Central memory CD8-positive, alpha-beta T cell (primary cell): ENCODE measurements around the gene BICDL2.

ENCODE experiments used
- ATAC-seq: fragments of 150-1000 bp; cut with Tn5 transposase; replicated peaks from 2 replicates; pipeline ENCODE4 v1.10.0; 2022; ENCODE audit warnings: mild to moderate bottlenecking, moderate FRiP score, moderate number of reproducible peaks; ENCODE audit not compliant: poor library complexity, severe bottlenecking; ENCODE audit errors: extremely low read depth
- DNase-seq, 2 donors: peaks; one replicate each; pipeline ENCODE4 v3.0.0; 2021; ENCODE audit warnings: low spot score in 2 of 2
- H3K27ac Mint-ChIP-seq: one replicate; pipeline ENCODE4 v1.8.0; 2022; ENCODE audit warnings: low read depth, mild to moderate bottlenecking, moderate library complexity, mixed read lengths
- H3K27me3 Mint-ChIP-seq: one replicate; pipeline ENCODE4 v1.8.0; 2022; ENCODE audit warnings: mixed read lengths
- H3K36me3 Mint-ChIP-seq: one replicate; pipeline ENCODE4 v1.8.0; 2022; ENCODE audit warnings: mild to moderate bottlenecking, moderate library complexity, mixed read lengths; ENCODE audit not compliant: insufficient read depth
- H3K4me1 Mint-ChIP-seq: one replicate; pipeline ENCODE4 v1.8.0; 2022; ENCODE audit warnings: mixed read lengths
- H3K4me3 Mint-ChIP-seq: one replicate; pipeline ENCODE4 v1.8.0; 2022; ENCODE audit warnings: mild to moderate bottlenecking, moderate library complexity, mixed read lengths
- H3K9me3 Mint-ChIP-seq: one replicate; pipeline ENCODE4 v1.8.0; 2022; ENCODE audit warnings: mixed read lengths

BICDL2 gene

DNA sequence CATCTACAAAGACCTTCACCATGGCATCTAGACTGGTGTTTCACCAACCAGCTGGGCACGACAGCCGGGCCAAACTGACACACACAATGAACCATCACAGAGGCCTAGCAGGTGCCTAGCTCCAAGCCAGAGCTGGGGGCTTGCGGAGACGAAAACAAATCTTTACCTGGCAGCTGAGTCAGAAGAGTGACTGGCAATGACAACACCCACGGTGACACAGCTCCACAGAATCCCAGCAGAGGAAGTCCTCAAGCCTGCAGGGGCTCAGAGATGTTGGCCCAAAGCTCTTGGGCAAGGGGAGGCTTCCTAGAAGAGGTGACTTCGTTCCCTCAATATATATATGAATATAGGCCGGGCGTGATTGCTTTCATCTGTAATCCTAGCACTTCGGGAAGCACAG, 14.8 kb upstream of the BICDL2 start:
- no peak overlapping the region for H3K4me3 Mint-ChIP-seq
- H3K9me3 Mint-ChIP-seq, result no peaks in the 10 kb centered on the region
- H3K36me3 Mint-ChIP-seq, result peaks cover 6% of the 10 kb centered on the region
- no peaks in the 10 kb centered on the region for H3K27me3 Mint-ChIP-seq
- peaks cover 56% of the 10 kb centered on the region for H3K4me1 Mint-ChIP-seq
- ATAC-seq (no peak), DNase-seq (no peak)
- no peak overlapping the region for H3K27ac Mint-ChIP-seq

DNA sequence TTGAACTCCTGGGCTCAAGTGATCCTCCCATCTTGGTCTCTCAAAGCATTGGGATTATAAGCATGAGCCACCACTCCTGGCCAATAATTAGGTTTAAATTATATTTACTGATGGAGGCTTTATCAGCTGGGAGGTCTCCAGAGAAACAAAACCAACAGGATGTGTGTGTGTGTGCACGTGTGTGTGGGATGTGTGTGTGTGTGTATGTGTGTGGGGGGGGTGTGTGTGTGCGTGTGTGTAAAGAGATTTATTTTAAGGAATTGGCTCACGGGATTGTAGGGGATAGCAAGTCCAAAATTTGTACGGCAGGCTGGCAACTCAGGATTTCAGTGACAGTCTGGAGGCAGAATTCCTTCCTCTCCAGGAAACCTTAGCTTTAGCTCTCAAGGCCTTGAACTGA, 14.3 kb upstream of the BICDL2 start:
- H3K36me3 Mint-ChIP-seq, result peaks cover 6% of the 10 kb centered on the region
- peaks cover 56% of the 10 kb centered on the region for H3K4me1 Mint-ChIP-seq
- DNase-seq (no peak), ATAC-seq (no peak)
- H3K27ac Mint-ChIP-seq, result peak overlapping the region; percentile 68
- no peak overlapping the region for H3K4me3 Mint-ChIP-seq
- no peaks in the 10 kb centered on the region for H3K9me3 Mint-ChIP-seq
- H3K27me3 Mint-ChIP-seq, result no peaks in the 10 kb centered on the region

DNA sequence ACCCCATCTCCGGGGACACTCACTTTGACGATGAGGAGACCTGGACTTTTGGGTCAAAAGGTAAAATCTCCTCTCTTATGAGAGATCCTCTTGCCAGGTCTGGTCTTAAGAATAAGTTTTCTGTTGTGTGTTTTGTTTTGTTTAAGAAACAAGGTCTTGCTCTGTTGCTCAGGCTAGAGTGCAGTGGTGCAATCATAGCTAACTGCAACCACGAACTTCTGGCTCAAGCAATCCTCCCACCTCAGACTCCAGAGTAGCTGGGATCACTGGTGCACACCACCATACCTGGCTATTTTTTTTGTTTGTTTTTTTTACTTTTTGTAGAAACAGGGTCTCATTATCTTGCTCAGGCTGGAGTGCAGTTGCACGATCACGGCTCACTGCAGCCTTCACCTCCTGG, 13.7 kb upstream of the BICDL2 start:
- Mint-ChIP-seq H3K4me1 (peaks cover 50% of the 10 kb centered on the region), H3K27ac (peak overlapping the region; percentile 68), H3K9me3 (no peaks in the 10 kb centered on the region), H3K36me3 (peaks cover 6% of the 10 kb centered on the region), H3K4me3 (no peak overlapping the region), H3K27me3 (no peaks in the 10 kb centered on the region)
- DNase-seq (no peak), ATAC-seq (no peak)

DNA sequence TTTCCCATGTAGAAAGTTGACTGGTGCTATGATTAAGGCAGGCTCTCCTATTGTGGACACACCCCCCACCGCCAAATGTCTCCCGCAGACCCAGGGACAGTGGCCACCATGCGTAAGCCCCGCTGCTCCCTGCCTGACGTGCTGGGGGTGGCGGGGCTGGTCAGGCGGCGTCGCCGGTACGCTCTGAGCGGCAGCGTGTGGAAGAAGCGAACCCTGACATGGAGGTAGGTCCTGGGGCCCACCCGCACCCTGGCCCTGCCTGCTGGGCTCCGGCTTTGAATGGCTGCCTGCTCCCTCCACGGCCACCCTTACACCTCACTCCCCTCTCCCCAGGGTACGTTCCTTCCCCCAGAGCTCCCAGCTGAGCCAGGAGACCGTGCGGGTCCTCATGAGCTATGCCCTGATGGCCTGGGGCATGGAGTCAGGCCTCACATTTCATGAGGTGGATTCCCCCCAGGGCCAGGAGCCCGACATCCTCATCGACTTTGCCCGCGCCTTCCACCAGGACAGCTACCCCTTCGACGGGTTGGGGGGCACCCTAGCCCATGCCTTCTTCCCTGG, 13.3 kb upstream of the BICDL2 start:
- no peak for DNase-seq
- peaks cover 3% of the 10 kb centered on the region for H3K36me3 Mint-ChIP-seq
- no peak for ATAC-seq
- no peak overlapping the region for H3K27ac Mint-ChIP-seq
- H3K4me3 Mint-ChIP-seq, result no peak overlapping the region
- peaks cover 3% of the 10 kb centered on the region for H3K27me3 Mint-ChIP-seq
- H3K4me1 Mint-ChIP-seq, result peaks cover 50% of the 10 kb centered on the region
- no peaks in the 10 kb centered on the region for H3K9me3 Mint-ChIP-seq

DNA sequence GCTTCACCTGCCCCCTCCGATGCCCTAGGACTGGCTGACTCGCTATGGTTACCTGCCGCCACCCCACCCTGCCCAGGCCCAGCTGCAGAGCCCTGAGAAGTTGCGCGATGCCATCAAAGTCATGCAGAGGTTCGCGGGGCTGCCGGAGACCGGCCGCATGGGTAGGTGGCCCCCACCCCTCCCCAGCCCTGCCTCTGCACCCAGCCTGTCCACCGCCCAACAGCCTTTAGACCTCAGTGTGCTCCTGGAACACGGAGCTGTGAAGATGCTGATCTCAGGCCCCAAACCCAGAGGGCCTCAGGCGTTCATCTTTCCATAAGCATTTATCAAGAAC, 10.6 kb upstream of the BICDL2 start:
- ATAC-seq (no peak), DNase-seq (no peak)
- H3K9me3 Mint-ChIP-seq, result no peaks in the 10 kb centered on the region
- peaks cover 49% of the 10 kb centered on the region for H3K4me1 Mint-ChIP-seq
- no peak overlapping the region for H3K27ac Mint-ChIP-seq
- H3K27me3 Mint-ChIP-seq, result peaks cover 21% of the 10 kb centered on the region
- H3K36me3 Mint-ChIP-seq, result peaks cover 1% of the 10 kb centered on the region
- H3K4me3 Mint-ChIP-seq, result peak overlapping the region; percentile 38

DNA sequence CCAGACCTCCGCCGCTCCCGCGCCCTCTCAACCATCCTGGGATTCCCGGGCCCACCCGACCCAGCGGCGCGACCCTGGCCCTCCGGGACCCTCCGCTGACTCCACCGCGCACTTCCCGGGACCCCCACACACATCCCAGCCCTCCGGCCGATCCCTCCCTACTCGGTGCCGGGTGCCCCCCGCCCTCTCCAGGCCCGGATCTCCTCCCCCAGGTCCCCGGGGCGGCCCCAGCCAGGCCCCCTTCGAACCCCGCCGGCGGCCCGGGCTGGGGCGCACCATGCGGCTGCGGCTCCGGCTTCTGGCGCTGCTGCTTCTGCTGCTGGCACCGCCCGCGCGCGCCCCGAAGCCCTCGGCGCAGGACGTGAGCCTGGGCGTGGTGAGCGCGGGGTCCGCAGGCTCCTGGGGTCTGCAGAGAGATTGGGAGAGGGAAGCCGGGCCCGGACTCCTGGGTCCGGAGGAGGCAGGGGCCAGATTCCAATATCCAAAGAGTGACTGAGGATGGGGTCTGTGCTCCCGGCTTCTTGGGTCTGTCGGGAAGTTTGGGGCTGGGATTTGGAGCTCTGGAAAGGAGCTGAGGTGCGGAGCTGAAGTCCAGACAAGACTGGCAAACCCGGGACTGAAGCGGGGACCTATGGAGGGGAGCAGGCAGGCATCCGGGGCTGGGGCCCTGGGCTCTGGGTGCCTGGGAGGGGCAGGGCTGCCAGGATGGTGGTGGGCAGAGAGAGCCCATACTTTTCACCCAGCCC, 10.1 kb upstream of the BICDL2 start:
- H3K27ac Mint-ChIP-seq, result no peak overlapping the region
- no peaks in the 10 kb centered on the region for H3K9me3 Mint-ChIP-seq
- H3K36me3 Mint-ChIP-seq, result peaks cover 1% of the 10 kb centered on the region
- no peak for DNase-seq
- peaks cover 44% of the 10 kb centered on the region for H3K4me1 Mint-ChIP-seq
- H3K27me3 Mint-ChIP-seq, result peaks cover 21% of the 10 kb centered on the region
- peak; percentile 48 for ATAC-seq
- H3K4me3 Mint-ChIP-seq, result peak overlapping the region; percentile 38

DNA sequence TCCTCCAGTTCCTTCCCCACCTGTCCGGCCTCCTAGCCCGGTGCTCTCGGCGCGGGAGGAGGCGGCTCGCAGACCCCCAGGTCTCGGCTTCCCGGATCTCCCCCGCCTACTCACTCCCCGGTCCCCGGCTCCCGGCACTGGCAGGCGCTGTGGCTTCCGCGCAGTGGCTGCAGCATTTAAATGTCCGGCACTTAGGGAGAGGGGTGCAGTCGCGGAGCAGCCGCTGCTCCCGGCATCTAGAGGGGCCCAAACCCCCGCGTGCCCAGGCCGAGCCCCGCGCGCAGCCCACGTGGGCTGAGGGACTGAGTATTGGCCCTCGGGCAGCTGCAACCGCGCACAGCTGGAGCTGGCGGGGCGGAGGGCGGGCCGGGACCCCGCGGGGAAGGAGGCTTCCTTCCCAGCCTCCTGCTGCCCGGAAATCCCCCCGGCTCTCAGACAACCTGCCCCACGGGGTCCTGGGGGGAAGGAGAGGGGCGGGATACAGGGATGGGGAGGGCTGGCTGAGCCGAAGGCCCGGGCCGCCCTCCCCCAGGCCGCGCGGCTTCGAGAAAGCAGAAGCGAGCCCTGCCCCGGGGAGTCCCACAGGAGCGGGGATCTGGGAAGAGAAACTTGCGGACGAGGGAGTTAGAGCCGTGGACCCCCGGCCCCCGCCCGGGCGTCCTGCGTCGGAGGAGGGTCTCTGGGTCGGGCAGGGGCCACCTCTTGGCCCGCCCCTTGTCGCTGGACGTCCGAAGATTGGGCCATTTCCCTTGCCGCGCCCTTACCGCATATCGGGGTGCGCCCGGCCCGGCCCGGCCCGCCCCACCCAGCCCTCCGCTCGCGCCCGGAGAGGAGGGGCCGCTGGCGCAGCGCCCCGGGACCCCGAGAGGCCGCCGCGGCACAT, 9.3 kb upstream of the BICDL2 start, which contains the start of gene MMP25:
Gene MMP25 (plus strand): TSS at position 804 of the 883 bp plus-strand sequence. CDS start 357 bp downstream, outside the sequence.
- Mint-ChIP-seq H3K4me1 (peaks cover 39% of the 10 kb centered on the region), H3K4me3 (peak within 1 kb of the TSS; percentile 72), H3K27me3 (peaks cover 21% of the 10 kb centered on the region), H3K27ac (no peak within 1 kb of the TSS), H3K9me3 (no peaks in the 10 kb centered on the region), H3K36me3 (peaks cover 1% of the 10 kb centered on the region)
- ATAC-seq (peak; percentile 29), DNase-seq (no peak)

DNA sequence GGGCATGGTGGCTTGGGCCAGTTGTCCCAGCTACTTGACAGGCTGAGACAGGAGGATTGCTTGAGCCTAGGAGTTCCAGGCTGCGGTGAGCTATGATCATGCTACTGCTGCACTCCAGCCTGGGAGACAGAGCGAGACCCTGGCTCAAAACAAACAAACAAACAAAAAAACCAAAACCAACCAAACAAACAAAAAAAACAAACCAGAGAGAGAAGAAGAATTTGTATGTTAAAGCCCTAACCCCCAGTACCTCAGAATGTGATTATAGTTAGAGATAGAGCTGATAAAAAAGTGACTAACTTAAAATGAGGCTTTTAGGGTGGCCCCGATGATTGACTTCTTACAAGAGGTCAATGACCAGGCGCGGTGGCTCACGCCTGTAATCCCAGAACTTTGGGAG, 8.0 kb upstream of the BICDL2 start:
- H3K27me3 Mint-ChIP-seq, result peaks cover 31% of the 10 kb centered on the region
- no peak for DNase-seq
- no peaks in the 10 kb centered on the region for H3K9me3 Mint-ChIP-seq
- H3K27ac Mint-ChIP-seq, result peak overlapping the region; percentile 35
- no peak for ATAC-seq
- H3K4me1 Mint-ChIP-seq, result peaks cover 29% of the 10 kb centered on the region
- H3K4me3 Mint-ChIP-seq, result peak overlapping the region; percentile 72
- H3K36me3 Mint-ChIP-seq, result peaks cover 1% of the 10 kb centered on the region

DNA sequence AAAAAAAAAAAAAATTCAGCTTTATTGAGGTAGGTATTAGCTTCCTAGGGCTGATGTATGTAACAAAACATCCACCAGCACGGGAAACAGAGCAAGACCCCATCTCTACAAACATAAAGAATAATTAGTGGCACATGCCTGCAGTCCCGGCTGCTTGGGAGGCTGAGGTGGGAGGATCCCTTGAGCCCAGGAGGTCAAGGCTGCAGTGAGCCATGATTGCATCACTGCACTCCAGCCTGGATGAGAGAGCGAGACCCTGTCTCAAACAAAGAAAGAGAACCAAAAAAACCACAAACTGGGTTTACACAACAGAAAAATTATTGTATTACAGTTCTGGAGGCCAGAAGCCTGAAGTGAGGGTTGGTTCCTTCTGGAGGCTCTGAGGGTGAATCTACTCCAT, 5.6 kb upstream of the BICDL2 start:
- no peaks in the 10 kb centered on the region for H3K9me3 Mint-ChIP-seq
- DNase-seq (no peak), ATAC-seq (no peak)
- H3K36me3 Mint-ChIP-seq, result no peaks in the 10 kb centered on the region
- H3K4me1 Mint-ChIP-seq, result peaks cover 19% of the 10 kb centered on the region
- no peak overlapping the region for H3K27ac Mint-ChIP-seq
- no peak overlapping the region for H3K4me3 Mint-ChIP-seq
- H3K27me3 Mint-ChIP-seq, result peaks cover 55% of the 10 kb centered on the region

DNA sequence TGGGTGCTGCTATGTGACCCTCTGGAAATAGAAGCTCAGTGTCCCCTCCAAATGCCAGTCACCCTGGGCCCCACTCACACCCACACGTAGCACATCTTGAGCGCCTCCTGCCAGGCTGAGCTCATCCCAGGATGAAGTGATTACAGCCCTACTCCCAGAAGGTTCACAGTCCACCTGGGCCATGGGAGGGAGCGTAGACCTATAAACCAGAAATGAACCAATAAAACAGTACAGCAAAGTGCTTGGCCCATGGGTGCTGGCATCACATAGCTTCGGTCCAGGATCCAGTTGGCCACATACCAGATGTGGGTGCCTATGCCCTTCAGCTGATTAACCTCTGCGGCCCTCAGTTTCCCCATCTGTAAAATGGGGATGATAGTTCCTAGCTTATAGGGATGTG, 2.2 kb upstream of the BICDL2 start:
- no peak for ATAC-seq
- peaks cover 1% of the 10 kb centered on the region for H3K36me3 Mint-ChIP-seq
- H3K9me3 Mint-ChIP-seq, result no peaks in the 10 kb centered on the region
- H3K4me3 Mint-ChIP-seq, result no peak overlapping the region
- no peak for DNase-seq
- H3K27ac Mint-ChIP-seq, result no peak overlapping the region
- peaks cover 14% of the 10 kb centered on the region for H3K4me1 Mint-ChIP-seq
- H3K27me3 Mint-ChIP-seq, result peaks cover 70% of the 10 kb centered on the region

DNA sequence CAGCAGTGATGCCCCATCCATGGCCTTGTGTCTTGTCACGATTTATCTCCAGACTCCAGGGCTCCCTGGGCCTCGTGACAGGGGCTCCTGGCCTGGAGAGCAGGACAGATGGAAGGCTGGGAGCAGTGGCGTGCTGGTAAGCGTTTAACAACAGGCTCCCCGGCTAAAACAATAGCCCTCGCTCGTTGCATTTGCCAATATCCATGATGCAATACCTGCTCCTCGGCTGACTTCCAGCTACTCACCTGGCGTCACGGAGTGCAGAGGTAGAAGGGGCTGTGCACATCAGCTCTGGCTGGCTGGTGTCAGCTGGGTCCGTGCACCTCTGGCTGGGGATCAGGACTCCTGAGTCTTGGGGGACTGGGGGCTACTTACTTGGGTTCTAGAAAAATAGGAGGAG, 1.5 kb upstream of the BICDL2 start:
- DNase-seq (no peak), ATAC-seq (no peak)
- Mint-ChIP-seq H3K9me3 (no peaks in the 10 kb centered on the region), H3K4me3 (no peak overlapping the region), H3K27me3 (peaks cover 70% of the 10 kb centered on the region), H3K36me3 (peaks cover 1% of the 10 kb centered on the region), H3K27ac (no peak overlapping the region), H3K4me1 (peaks cover 11% of the 10 kb centered on the region)

DNA sequence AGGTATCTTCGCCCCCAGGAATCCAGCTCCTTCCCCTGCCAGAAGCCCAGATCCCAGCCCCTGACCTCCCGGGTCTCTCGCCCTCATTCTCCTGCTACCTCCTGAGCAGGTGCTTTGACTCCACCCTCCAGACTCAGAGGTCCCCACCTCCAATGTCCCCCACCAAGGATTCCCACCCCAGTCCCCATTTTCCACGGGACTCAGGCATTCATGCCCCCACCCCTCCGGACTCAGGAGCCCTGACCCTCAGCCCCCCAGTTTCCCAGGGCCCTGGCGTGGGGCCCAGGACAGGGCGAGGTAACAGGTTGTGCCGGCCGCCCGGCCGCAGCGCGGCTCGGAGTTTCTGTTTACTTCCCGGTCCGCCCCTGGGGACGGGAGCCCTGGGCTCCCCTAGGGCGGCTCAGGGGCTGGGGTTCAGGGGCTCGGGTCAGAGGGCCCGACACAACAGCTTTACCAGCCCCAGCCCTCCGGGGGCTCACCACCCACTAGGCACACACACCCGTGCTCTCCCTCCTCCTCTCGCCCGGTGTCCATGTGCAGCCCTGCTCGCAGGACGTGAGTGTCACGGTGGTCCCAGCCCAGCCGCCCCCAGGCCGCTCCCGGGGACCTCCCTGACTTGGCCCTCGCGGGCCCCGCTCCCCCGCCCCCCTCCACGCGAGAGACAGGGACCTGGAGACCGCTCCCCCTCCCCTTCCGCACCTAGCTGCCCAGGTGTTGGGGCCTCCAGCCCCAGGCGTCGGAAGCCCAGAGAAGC, 595 bp downstream of the BICDL2 start:
- peaks cover 90% of the 10 kb centered on the region for H3K27me3 Mint-ChIP-seq
- H3K36me3 Mint-ChIP-seq, result peaks cover 3% of the 10 kb centered on the region
- no peak overlapping the region for H3K27ac Mint-ChIP-seq
- H3K4me1 Mint-ChIP-seq, result peaks cover 19% of the 10 kb centered on the region
- no peak for DNase-seq
- no peak for ATAC-seq
- H3K9me3 Mint-ChIP-seq, result no peaks in the 10 kb centered on the region
- peak overlapping the region; percentile 36 for H3K4me3 Mint-ChIP-seq
